GM12878 (cell line): ENCODE results near the gene SLC39A7. TPM values are rescaled to one million over a fixed set of nuclear protein-coding genes. Genes with fewer than 3 reads are reported as not detected.

Source experiments
- ATAC-seq: fragments of 200-7000 bp; cut with Tn5 transposase; 3 replicates; pipeline ENCODE4 v1.9.1; 2020; ENCODE audit warnings: mild to moderate bottlenecking, moderate library complexity
- BruUV-seq: library from RNA; stranded (reverse); fragments of 400-500 nt; replicated peaks from 2 replicates; lab custom pipeline; 2021; lab: Mats Ljungman, UMichigan
- CTCF ChIA-PET: fragments of 300-600 bp; sonication (Branson Sonifier 250); formaldehyde crosslinking; extraction: SDS; loops from one replicate; lab custom pipeline; 2021; ENCODE audit warnings: inconsistent platforms; lab: Yijun Ruan, JAX
- POLR2A ChIA-PET: fragments of 350-600 bp; formaldehyde crosslinking; extraction: SDS; loops from one replicate; lab custom pipeline; 2021; ENCODE audit warnings: inconsistent platforms; lab: Charles Lee
- RAD21 ChIA-PET: fragments of 300-600 bp; sonication (Branson Sonifier 250); formaldehyde crosslinking; loops from one replicate; lab custom pipeline; 2023; ENCODE audit warnings: antibody characterized with exemption; ENCODE audit not compliant: unreplicated experiment; lab: Charles Lee
- SMC1A ChIA-PET: fragments of 300-600 bp; sonication (Branson Sonifier 250); formaldehyde crosslinking; loops from one replicate; lab custom pipeline; 2023; ENCODE audit not compliant: unreplicated experiment, uncharacterized antibody; lab: Charles Lee
- DNase-seq: peaks from one replicate; pipeline ENCODE4 v3.0.0-alpha.2; 2011; ENCODE audit warnings: low read depth, low spot score
- FAIRE-seq: peaks from 3 replicates; lab custom pipeline; 2011; peaks lifted over from hg19 to GRCh38; lab: Jason Lieb, UNC
- H2AFZ ChIP-seq: 2 replicates; pipeline ENCODE4 v1.6.0; 2011; ENCODE audit warnings: low read depth, low read length, control low read depth; ENCODE audit not compliant: control insufficient read depth
- H3K27ac ChIP-seq: 2 replicates; pipeline ENCODE4 v1.5.1; 2011; ENCODE audit warnings: control low read depth; ENCODE audit not compliant: control insufficient read depth, insufficient read depth
- H3K27me3 ChIP-seq, 2 experiments: replicated peaks in 1 of 2; 2 replicates each; pipeline versions ENCODE4 v1.6.0 to v1.6.1; 2011; ENCODE audit warnings: low read length in 1 of 2; ENCODE audit not compliant: control insufficient read depth in 2 of 2, insufficient read depth in 2 of 2
- H3K36me3 ChIP-seq, 2 experiments: 2 replicates each; pipeline ENCODE4 v1.5.1; 2011; ENCODE audit warnings: low read length in 1 of 2; ENCODE audit not compliant: control insufficient read depth in 2 of 2, insufficient read depth in 2 of 2
- H3K4me1 ChIP-seq: 2 replicates; pipeline ENCODE4 v1.6.1; 2011; ENCODE audit warnings: mild to moderate bottlenecking, low read length, moderate library complexity, mixed read lengths; ENCODE audit not compliant: control insufficient read depth, insufficient read depth
- H3K4me2 ChIP-seq: 2 replicates; pipeline ENCODE4 v1.6.0; 2011; ENCODE audit warnings: control low read depth; ENCODE audit not compliant: control insufficient read depth, insufficient read depth
- H3K4me3 ChIP-seq: fragments of 200-600 bp; sonication (generic); 2 replicates; pipeline ENCODE4 v1.5.1; 2016
- H3K79me2 ChIP-seq: 2 replicates; pipeline ENCODE4 v1.6.0; 2011; ENCODE audit warnings: low read length; ENCODE audit not compliant: control insufficient read depth, insufficient read depth
- H3K9ac ChIP-seq: 2 replicates; pipeline ENCODE4 v1.8.0; 2011; ENCODE audit warnings: low read length, control low read depth, mixed read lengths; ENCODE audit not compliant: control insufficient read depth, insufficient read depth
- H3K9me3 ChIP-seq: replicated peaks from 3 replicates; pipeline ENCODE4 v1.5.1; 2011; ENCODE audit warnings: mild to moderate bottlenecking, low read length; ENCODE audit not compliant: control insufficient read depth, insufficient read depth
- H4K20me1 ChIP-seq: 2 replicates; pipeline ENCODE4 v1.6.0; 2011; ENCODE audit not compliant: control insufficient read depth, insufficient read depth
- HDAC2 ChIP-seq: fragments of 200-600 bp; sonication (generic); IDR thresholded peaks from 2 replicates; pipeline ENCODE4 v1.6.1; 2017
- IRF5 ChIP-seq: fragments of 450-650 bp; IDR thresholded peaks from 2 replicates; pipeline ENCODE4 v1.6.1; 2017; ENCODE audit warnings: borderline replicate concordance
- JUND ChIP-seq: IDR thresholded peaks from 2 replicates; pipeline ENCODE4 v1.6.1; 2012; ENCODE audit warnings: low read depth, mild to moderate bottlenecking, low read length, improper control_type of control experiment, moderate library complexity
- SPI1 ChIP-seq: IDR thresholded peaks from 2 replicates; pipeline ENCODE4 v1.6.1; 2011; ENCODE audit warnings: low read depth, mild to moderate bottlenecking, low read length, moderate library complexity, borderline replicate concordance; ENCODE audit not compliant: insufficient read depth
- WGBS: methylation state at CpG from one replicate; pipeline ENCODE4 v1.1.6; 2016; ENCODE audit warnings: low lambda C conversion rate; ENCODE audit not compliant: insufficient replicate concordance, insufficient coverage; ENCODE audit errors: missing lambda C conversion rate; 5-methylcytosine and 5-hydroxymethylcytosine counted together
- in situ Hi-C: fragments of 300-500 bp; cut with MboI; formaldehyde crosslinking; loops from 9 replicates; pipeline ENCODE4 v1.14.3; 2018; ENCODE audit warnings: mixed read lengths
- intact Hi-C: fragments of 100-400 bp; cut with micrococcal nuclease; formaldehyde crosslinking; loops from one replicate; pipeline ENCODE4 v1.14.2; 2022; ENCODE audit not compliant: unreplicated experiment
- polyA plus RNA-seq, 11 experiments: library from polyadenylated mRNA; depleted of rRNA in 4 of 11; unstranded in 6 of 11; stranded (reverse) in 5 of 11; fragments of >200 nt; fragmentation: Nextera tagmentation in 4 of 11; fragmentation: Illumina TruSeq in 1 of 11; extraction: Ambion mirVana in 4 of 11; extraction: Trizol in 1 of 11; gene quantifications; 1 replicate in 1 of 11; 2 replicates in 10 of 11; pipeline versions ENCODE4 v1.2.1 to v1.2.3, GENCODE V29; 2011 to 2016; ENCODE audit warnings: inconsistent platforms in 2 of 11, missing spikeins in 2 of 11, low read depth in 1 of 11
- total RNA-seq, 4 experiments: library from RNA; depleted of rRNA in 3 of 4; stranded (reverse); fragments of >200 nt in 3 of 4; fragmentation: Illumina TruSeq in 1 of 4; extraction: Trizol in 1 of 4; gene quantifications; 2 replicates each; pipeline versions ENCODE4 v1.2.1 to v1.2.3, GENCODE V29; 2013 to 2021

Gene SLC39A7
- total and polyA plus RNA-seq, 10 of the 15 experiments (the other 5 are each of a cell fraction or from before 2014, with no cell fraction given): 7.3 to 63.1 (median 40.6) TPM

GRCh38 chr6:33190504-33191107, 10.1 kb upstream of the SLC39A7 start:
- Histone ChIP-seq H3K4me3 (no peak overlapping the region), H3K27ac (no peak overlapping the region), H4K20me1 (no peaks in the 10 kb centered on the region), H3K79me2 (no peaks in the 10 kb centered on the region), H3K27me3 (peaks cover 2 to 5% of the 10 kb centered on the region in 2 experiments), H3K4me1 (no peaks in the 10 kb centered on the region), H3K36me3 (peaks cover 8 to 11% of the 10 kb centered on the region in 2 experiments; a peak in 3 of 4 replicates), H3K9ac (no peak overlapping the region), H3K4me2 (no peak overlapping the region), H3K9me3 (no peaks in the 10 kb centered on the region), H2AFZ (no peak overlapping the region)
- FAIRE-seq (no peak), DNase-seq (no peak), ATAC-seq (no peak)
- SMC1A ChIA-PET: no interaction called here
- RAD21 ChIA-PET: interaction anchor here (1.2 kb wide), 1 partner anchor 58 kb away, joined by 4 read pairs; no protein-coding TSS in a partner anchor
- in situ Hi-C loops (no loop called here), intact Hi-C loops (no loop called here)
- 31% methylated on average over 6 of the region's 11 CpGs for WGBS
- no peak for TF ChIP-seq IRF5
- TF ChIP-seq SPI1: no peak
- no peak for TF ChIP-seq JUND
- no peak for TF ChIP-seq HDAC2
- POLR2A ChIA-PET: no interaction called here
- CTCF ChIA-PET: interaction anchor here (0.6 kb wide), 1 partner anchor 44 kb away, joined by 3 read pairs; no protein-coding TSS in a partner anchor
- BruUV-seq: no TSS peak
